ENCODE results near the gene FKBP1A. TPM values are rescaled to one million over a fixed set of nuclear protein-coding genes. Genes with fewer than 3 reads are reported as not detected.
"Not testable (repeated sequence)": the region's sequence is repeated elsewhere in the genome, so short reads cannot be mapped to it uniquely, and the experiment has no call there.

Gene FKBP1A
- total RNA-seq, 2 experiments from 2014 or later = 247 to 252 TPM

DNA sequence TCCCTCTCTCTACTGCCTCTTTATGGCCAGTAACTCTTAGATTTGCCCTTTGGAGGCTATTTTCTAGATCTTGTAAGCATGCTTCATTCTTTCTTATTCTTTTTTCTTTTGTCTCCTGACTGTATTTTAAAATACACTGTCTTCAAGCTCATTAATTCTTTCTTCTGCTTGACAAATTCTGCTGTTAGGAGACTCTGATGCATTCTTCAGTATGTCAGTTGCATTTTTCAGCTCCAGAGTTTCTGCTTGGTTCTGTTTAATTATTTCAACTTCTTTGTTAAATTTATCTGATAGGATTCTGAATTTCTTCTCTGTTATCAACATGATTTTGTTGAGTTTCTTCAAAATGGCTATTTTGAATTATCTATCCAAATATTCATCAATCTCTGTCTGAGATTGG, 38.9 kb downstream of the FKBP1A start:
- H3K27ac Mint-ChIP-seq = no peak overlapping the region
- intact Hi-C loops (cut with micrococcal nuclease) = no loop called here
- CTCF ChIA-PET = no interaction called here
- no peak for DNase-seq
- POLR2A ChIA-PET = no interaction called here
- H3K4me1 Mint-ChIP-seq (ENCODE audit: low read depth) = peaks cover 27% of the 10 kb centered on the region
- H3K36me3 Mint-ChIP-seq = peaks cover 57% of the 10 kb centered on the region
- H3K4me3 Mint-ChIP-seq = no peak overlapping the region
- no peaks in the 10 kb centered on the region for H3K27me3 Mint-ChIP-seq
- H3K9me3 Mint-ChIP-seq = peaks cover 2% of the 10 kb centered on the region

DNA sequence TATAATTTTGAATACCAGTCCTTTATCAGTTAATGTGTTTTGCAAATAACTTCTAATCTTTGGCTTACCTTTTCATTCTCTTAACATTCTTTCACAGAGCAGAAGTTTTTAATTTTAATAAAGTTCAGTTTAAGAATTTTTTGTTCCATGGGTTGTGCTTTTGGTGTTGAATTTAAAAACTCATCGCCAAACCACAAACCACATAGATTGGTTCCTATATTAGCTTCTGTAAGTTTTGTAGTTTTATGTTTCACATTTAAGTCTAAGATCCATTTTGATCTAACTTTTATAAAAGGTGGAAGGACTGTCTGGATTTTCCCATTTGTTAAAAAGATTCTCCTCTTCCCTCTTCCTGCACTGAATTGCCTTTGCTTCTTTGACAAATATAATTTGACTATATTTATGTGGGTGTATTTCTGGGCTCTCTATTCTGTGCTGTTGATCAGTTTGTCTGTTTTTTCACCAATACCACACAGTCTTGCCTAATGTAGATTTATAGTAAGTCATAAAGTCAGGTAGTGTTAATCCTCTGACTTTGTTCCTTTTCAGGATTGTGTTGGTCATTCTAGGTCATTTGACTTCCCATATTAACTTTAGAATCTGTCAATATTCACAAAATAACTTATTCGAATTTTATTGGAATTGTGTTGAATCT, 46.4 kb downstream of the FKBP1A start:
- DNase-seq = no peak
- ChIA-PET CTCF (no interaction called here), POLR2A (no interaction called here)
- H3K9me3 Mint-ChIP-seq = peaks cover 18% of the 10 kb centered on the region
- H3K27ac Mint-ChIP-seq = no peak overlapping the region
- no peak overlapping the region for H3K4me3 Mint-ChIP-seq
- peaks cover 28% of the 10 kb centered on the region for H3K36me3 Mint-ChIP-seq
- H3K27me3 Mint-ChIP-seq = no peaks in the 10 kb centered on the region
- intact Hi-C loops (cut with micrococcal nuclease) = no loop called here
- peaks cover 27% of the 10 kb centered on the region for H3K4me1 Mint-ChIP-seq (ENCODE audit: low read depth)

DNA sequence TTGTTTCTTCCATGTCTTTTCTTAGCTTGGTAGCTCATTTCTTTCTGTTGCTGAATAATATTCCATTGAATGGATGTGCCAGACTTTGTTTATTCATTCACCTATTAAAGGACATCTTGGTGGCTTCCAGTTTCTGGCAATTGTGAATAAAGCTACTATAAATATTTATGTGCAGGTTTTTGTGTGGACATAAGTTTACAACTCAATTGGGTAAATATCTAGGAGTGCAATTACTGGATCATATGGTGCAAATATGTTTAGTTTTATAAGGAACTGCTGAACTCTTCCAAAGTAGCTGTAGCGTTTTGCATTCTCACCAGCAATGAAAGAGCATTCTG, 47.1 kb downstream of the FKBP1A start:
- peaks cover 18% of the 10 kb centered on the region for H3K9me3 Mint-ChIP-seq
- no peak for DNase-seq
- no peak overlapping the region for H3K4me3 Mint-ChIP-seq
- intact Hi-C loops (cut with micrococcal nuclease) = no loop called here
- H3K27me3 Mint-ChIP-seq = no peaks in the 10 kb centered on the region
- peaks cover 27% of the 10 kb centered on the region for H3K4me1 Mint-ChIP-seq (ENCODE audit: low read depth)
- POLR2A ChIA-PET = no interaction called here
- CTCF ChIA-PET = no interaction called here
- H3K36me3 Mint-ChIP-seq = peaks cover 22% of the 10 kb centered on the region
- H3K27ac Mint-ChIP-seq = no peak overlapping the region

DNA sequence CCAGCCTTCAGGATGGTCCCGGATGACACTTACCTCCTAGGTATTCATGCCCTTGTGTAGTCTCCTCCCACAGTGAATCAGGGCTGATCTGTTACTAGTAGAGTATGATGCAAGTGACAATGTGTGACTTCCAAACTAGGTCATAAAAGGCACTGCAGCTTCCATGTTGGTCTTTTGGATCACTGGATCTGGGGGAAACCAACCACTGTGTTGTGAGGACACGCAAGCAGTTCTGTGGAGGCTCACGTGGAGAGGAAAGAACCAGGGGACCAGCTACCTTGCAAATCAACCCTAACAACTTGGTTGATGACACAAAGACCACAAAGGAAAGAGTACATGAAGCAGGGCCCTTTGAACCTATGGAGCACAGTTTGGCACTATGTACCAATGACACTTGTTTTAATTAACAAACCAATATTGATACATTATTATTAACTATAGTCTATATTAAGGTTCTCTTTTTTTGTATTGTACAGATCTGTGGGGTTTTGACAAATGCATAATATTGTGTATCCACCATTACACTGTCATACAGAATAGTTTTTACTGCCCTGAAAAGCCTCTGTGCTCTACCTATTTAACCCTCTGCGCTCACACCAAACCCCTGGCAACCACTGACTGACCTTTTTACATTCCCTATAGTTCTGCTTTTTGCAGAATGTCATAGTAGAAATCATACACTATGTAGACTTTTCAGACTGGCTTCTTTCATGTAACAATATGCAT, 47.7 kb downstream of the FKBP1A start:
- Mint-ChIP-seq H3K4me3 (no peak overlapping the region), H3K4me1 (ENCODE audit: low read depth) (peaks cover 22% of the 10 kb centered on the region), H3K9me3 (peaks cover 18% of the 10 kb centered on the region), H3K36me3 (peaks cover 17% of the 10 kb centered on the region), H3K27me3 (no peaks in the 10 kb centered on the region), H3K27ac (no peak overlapping the region)
- ChIA-PET POLR2A (no interaction called here), CTCF (interaction anchor here (1.0 kb wide), 1 partner anchor 15 kb away, joined by 3 read pairs; no protein-coding TSS in a partner anchor)
- intact Hi-C loops (cut with micrococcal nuclease) = no loop called here
- DNase-seq = no peak

DNA sequence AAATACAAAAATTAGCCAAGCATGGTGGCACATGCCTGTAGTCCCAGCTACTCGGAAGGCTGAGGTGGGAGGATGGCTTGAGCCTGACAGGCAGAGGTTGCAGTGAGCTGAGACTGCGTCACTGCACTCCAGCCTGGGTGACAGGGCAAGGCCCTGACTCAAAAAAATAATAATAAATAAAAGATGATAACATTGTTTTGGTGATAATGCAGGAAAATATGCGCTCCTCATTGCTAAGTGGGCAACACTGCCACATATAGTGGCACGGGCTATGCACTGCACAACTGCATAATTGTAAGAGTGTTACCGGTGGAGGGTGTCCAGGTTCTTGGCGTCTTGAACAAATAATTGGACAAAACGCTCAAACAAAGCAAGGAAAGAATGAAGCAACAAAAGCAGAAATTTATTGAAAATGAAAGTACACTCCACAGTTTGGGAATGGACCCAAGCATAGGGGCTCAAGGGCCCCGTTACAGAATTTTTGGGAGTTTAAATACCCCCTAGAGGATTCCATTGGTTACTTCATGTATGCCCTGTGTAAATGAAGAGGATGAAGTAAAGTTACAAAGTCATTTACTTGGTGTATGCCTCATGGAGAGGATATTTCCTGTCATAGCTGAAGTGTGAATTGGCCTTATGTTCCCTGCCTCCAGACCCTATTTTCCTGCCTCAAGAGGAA, 49.3 kb downstream of the FKBP1A start:
- H3K27ac Mint-ChIP-seq; H3K27me3 Mint-ChIP-seq; POLR2A ChIA-PET; DNase-seq; intact Hi-C loops (cut with micrococcal nuclease); H3K4me3 Mint-ChIP-seq: not testable (repeated sequence)
- peaks cover 22% of the 10 kb centered on the region for H3K4me1 Mint-ChIP-seq (ENCODE audit: low read depth)
- H3K9me3 Mint-ChIP-seq = peaks cover 12% of the 10 kb centered on the region
- H3K36me3 Mint-ChIP-seq = peaks cover 13% of the 10 kb centered on the region
- CTCF ChIA-PET = interaction anchor here (0.6 to 1.1 kb wide), 2 partner anchors 159 to 160 kb away, joined by 3 read pairs; no protein-coding TSS in a partner anchor

DNA sequence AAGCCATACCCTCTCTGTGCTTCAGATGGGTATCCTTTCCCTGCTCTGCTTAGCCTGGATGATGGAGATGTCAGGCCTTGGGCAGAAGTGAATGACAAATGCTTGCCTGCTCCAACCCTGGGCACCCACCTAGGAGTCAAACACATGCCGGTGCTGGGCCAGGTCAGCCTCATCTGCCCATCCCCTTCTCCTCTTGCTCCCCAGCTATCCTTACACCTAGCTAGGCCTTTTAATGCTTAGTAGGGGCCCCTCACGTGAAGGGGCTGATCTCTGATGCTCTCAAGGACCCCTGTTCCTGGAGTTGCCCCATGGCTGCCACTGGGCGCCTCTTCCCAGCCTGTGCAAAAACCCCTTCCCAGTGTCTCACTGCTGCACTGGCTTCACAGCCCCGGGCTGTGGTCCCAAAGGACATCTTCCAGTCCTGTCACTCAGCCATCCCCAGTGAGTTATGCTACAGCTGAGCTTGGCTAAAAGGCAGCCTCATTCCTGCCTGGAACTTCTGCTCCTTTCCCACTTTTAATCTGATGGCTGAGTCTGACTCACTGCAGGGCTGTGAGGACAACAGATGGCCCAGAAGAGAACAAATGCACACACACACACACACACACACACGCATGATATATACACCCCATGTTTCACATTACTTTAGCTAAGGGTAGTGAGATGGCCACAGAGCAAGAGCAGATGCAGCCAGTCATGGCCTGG, 51.1 kb downstream of the FKBP1A start:
- no peaks in the 10 kb centered on the region for H3K27me3 Mint-ChIP-seq
- H3K4me1 Mint-ChIP-seq (ENCODE audit: low read depth) = peaks cover 20% of the 10 kb centered on the region
- no peak for DNase-seq
- CTCF ChIA-PET = interaction anchor here (1.0 kb wide), 1 partner anchor 95 kb away, joined by 3 read pairs; no protein-coding TSS in a partner anchor
- no peak overlapping the region for H3K4me3 Mint-ChIP-seq
- no peaks in the 10 kb centered on the region for H3K36me3 Mint-ChIP-seq
- POLR2A ChIA-PET = interaction anchor here (0.6 kb wide), 1 partner anchor 463 kb away, joined by 3 read pairs; no protein-coding TSS in a partner anchor
- no peak overlapping the region for H3K27ac Mint-ChIP-seq
- H3K9me3 Mint-ChIP-seq = no peaks in the 10 kb centered on the region
- intact Hi-C loops (cut with micrococcal nuclease) = no loop called here

DNA sequence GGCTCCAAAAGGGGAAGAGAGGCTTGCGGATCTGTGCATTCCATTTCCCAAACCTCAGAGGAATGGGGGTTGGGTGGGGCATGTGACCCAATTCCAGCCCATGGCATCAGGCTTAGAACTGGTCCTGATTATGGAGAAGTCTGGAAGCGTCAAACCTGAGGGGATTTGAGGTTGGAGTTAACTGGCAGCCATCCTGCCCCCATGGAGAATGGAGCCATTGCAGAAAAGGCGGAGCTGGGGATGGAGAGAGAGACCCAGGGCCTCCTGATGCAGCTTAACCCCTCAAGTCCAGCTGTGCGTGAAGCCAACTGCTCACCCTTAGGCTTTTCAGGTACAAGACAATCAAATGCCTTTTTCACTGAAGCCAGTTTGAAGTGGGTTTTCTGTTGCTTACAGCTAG, 54.1 kb downstream of the FKBP1A start:
- peaks cover 18% of the 10 kb centered on the region for H3K4me1 Mint-ChIP-seq (ENCODE audit: low read depth)
- no peak for DNase-seq
- CTCF ChIA-PET = interaction anchor here (1.6 kb wide), 1 partner anchor 98 kb away, joined by 3 read pairs; no protein-coding TSS in a partner anchor
- POLR2A ChIA-PET = no interaction called here
- intact Hi-C loops (cut with micrococcal nuclease) = no loop called here
- H3K4me3 Mint-ChIP-seq = no peak overlapping the region
- no peak overlapping the region for H3K27ac Mint-ChIP-seq
- H3K27me3 Mint-ChIP-seq = no peaks in the 10 kb centered on the region
- H3K36me3 Mint-ChIP-seq = peaks cover 2% of the 10 kb centered on the region
- no peaks in the 10 kb centered on the region for H3K9me3 Mint-ChIP-seq

DNA sequence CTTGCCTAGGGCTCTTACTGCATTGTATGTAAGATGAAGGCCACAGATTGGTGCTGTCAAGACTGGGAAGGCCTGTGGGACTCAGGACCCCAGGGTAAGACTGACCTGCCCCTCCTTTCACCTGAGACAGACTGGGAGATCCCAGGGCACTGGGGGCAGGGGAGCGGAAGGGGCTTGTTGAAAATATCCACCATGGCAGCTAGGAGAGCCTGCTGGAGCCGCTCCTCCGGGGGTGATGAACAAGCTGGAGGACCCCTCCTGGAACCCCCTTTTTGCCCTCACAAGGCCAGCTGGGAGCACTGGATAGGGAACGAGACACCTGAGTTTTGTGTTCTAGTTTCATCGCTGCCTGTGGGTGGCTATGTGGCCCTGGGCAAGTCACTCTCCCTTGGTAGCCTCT, 54.8 kb downstream of the FKBP1A start:
- ChIA-PET CTCF (interaction anchor here (1.6 kb wide), 1 partner anchor 99 kb away, joined by 3 read pairs; no protein-coding TSS in a partner anchor), POLR2A (no interaction called here)
- no peaks in the 10 kb centered on the region for H3K27me3 Mint-ChIP-seq
- no peak overlapping the region for H3K27ac Mint-ChIP-seq
- no peaks in the 10 kb centered on the region for H3K9me3 Mint-ChIP-seq
- H3K4me1 Mint-ChIP-seq (ENCODE audit: low read depth) = peaks cover 21% of the 10 kb centered on the region
- no peak for DNase-seq
- no peak overlapping the region for H3K4me3 Mint-ChIP-seq
- intact Hi-C loops (cut with micrococcal nuclease) = no loop called here
- peaks cover 4% of the 10 kb centered on the region for H3K36me3 Mint-ChIP-seq

DNA sequence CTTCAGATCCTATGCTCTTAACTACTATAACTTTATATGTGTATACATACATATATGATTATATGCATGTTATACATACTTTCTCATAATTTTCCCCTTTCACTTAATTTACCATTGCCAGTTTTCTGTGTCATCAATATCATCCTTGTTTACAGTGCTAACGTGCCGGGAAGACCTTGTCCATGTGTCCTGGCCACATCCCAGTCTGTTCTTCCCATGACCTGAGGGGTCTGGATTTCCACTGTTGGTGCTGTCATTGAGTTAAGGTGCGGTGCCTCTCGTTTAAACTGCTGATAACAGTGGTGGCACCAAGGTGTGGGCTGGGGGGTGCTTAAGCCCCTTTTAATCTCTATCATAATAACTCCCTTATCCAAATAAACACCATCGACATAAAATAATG, 55.4 kb downstream of the FKBP1A start:
- Mint-ChIP-seq H3K27me3 (no peaks in the 10 kb centered on the region), H3K36me3 (peaks cover 9% of the 10 kb centered on the region), H3K9me3 (no peaks in the 10 kb centered on the region), H3K4me1 (ENCODE audit: low read depth) (peaks cover 28% of the 10 kb centered on the region), H3K4me3 (no peak overlapping the region), H3K27ac (no peak overlapping the region)
- ChIA-PET CTCF (no interaction called here), POLR2A (no interaction called here)
- intact Hi-C loops (cut with micrococcal nuclease) = no loop called here
- DNase-seq = no peak

DNA sequence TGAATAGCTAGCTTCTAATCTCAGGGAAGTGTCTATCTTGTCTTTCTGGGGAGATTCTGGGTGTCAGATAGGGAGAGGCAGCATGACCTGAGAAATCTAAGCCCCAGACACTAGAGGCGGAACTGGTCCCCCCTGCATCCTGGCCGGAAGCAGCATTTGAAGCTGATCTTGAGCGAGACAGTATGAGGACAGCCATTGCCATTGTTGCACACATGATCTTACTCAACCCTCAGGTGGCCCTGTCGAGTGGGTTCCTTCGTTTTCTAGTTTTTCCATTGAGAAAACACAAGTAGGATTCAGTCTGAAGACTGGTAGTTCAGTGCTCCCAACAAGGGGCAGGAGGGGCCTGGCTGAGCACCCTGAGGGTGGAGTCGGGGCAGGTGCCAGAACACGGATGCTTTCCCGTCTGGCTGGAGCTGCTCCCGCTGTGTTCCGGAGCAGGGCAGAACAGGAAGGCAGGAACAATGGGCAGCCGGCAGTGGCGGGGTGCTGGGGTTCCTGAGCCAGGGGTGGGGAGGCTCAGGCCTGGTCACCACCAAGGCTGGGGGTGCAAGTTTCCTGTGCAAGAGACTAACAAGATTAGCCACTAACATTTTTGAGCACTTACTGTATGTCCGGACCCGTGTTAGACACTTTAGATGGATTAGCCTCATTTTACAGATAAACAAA, 56.0 kb downstream of the FKBP1A start:
- POLR2A ChIA-PET = no interaction called here
- CTCF ChIA-PET = no interaction called here
- H3K9me3 Mint-ChIP-seq = no peaks in the 10 kb centered on the region
- H3K27me3 Mint-ChIP-seq = no peaks in the 10 kb centered on the region
- no peak overlapping the region for H3K4me3 Mint-ChIP-seq
- H3K4me1 Mint-ChIP-seq (ENCODE audit: low read depth) = peaks cover 33% of the 10 kb centered on the region
- intact Hi-C loops (cut with micrococcal nuclease) = no loop called here
- H3K36me3 Mint-ChIP-seq = peaks cover 14% of the 10 kb centered on the region
- no peak for DNase-seq
- H3K27ac Mint-ChIP-seq = peak overlapping the region; percentile 56

DNA sequence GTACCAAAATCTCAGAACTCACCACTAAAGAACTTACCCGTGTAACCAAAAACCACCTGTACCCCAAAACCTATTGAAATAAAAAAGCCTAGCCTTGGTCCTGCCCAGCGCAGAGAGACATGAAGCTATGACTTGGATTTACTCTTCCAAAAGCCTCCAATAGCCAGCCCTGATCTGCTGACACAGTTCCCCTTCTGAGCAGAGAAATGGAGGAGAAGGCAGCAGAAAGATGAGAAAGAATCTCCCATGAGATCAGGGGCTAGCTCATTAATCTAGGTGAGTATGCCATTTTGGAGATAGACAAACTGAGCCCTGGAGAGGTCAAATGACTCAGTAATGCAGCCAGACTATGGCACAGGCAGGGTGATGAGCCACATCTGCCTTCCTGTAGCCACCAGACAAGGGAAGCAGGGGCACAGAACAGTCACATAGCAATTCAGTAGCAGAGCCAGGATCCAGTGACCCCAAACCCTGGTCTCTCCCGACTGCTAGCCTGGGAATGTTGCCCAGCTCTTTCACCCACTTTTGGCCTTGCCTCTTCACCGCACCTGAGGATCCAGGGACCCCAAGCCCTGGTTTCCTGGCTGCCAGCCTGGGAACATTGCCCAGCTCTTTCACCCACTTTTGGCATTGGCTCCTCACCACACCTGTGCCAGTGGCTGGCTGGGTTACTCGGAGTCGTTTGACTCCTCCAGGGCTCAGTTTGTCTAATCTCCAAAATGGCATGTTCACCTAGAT, 56.7 kb downstream of the FKBP1A start:
- CTCF ChIA-PET = no interaction called here
- no peaks in the 10 kb centered on the region for H3K27me3 Mint-ChIP-seq
- H3K36me3 Mint-ChIP-seq = peaks cover 18% of the 10 kb centered on the region
- peak; percentile 36 for DNase-seq
- peak overlapping the region; percentile 6 for H3K27ac Mint-ChIP-seq
- no peaks in the 10 kb centered on the region for H3K9me3 Mint-ChIP-seq
- POLR2A ChIA-PET = no interaction called here
- H3K4me1 Mint-ChIP-seq (ENCODE audit: low read depth) = peaks cover 39% of the 10 kb centered on the region
- no peak overlapping the region for H3K4me3 Mint-ChIP-seq
- intact Hi-C loops (cut with micrococcal nuclease) = no loop called here

Data from activated CD4-positive, alpha-beta memory T cell treated with anti-CD3 and anti-CD28 coated beads for 36 hours (primary cell).